A549 (cell line): ENCODE results near the gene TNRC6B.

Source experiments
- TF ChIP-seq, protein P1 (sequence below): fragments of >200 bp; sonication (Bioruptor Twin); formaldehyde crosslinking; IDR thresholded peaks from 3 replicates; pipeline ENCODE4 v1.5.1; 2016
- TF ChIP-seq, protein P2 (sequence below): IDR thresholded peaks from 2 replicates; pipeline ENCODE4 v1.6.1; 2012
- TF ChIP-seq, protein P3 (sequence below): fragments of >200 bp; sonication (Bioruptor Twin); formaldehyde crosslinking; IDR thresholded peaks from 3 replicates; pipeline ENCODE4 v1.6.1; 2016

DNA sequence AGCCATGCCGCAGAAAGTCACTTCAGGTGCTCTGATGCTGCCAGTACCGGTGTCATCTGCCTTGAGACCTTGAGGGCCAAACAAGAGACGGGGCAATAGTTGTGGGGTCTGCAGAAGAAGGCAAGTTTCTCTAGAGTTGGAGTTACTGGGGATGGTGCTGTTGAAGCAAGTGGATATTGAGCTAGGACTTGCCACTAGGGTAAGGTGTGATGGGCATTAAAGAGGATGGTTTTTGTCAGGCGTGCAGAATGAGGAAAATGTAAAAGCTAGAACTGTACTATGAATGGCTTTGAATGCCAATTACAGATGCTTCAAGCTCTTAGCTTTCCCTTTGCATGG is 61.6 kb downstream of the TNRC6B start:
- TF ChIP-seq, protein P1, sequence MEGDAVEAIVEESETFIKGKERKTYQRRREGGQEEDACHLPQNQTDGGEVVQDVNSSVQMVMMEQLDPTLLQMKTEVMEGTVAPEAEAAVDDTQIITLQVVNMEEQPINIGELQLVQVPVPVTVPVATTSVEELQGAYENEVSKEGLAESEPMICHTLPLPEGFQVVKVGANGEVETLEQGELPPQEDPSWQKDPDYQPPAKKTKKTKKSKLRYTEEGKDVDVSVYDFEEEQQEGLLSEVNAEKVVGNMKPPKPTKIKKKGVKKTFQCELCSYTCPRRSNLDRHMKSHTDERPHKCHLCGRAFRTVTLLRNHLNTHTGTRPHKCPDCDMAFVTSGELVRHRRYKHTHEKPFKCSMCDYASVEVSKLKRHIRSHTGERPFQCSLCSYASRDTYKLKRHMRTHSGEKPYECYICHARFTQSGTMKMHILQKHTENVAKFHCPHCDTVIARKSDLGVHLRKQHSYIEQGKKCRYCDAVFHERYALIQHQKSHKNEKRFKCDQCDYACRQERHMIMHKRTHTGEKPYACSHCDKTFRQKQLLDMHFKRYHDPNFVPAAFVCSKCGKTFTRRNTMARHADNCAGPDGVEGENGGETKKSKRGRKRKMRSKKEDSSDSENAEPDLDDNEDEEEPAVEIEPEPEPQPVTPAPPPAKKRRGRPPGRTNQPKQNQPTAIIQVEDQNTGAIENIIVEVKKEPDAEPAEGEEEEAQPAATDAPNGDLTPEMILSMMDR = no peak
- TF ChIP-seq, protein P2, sequence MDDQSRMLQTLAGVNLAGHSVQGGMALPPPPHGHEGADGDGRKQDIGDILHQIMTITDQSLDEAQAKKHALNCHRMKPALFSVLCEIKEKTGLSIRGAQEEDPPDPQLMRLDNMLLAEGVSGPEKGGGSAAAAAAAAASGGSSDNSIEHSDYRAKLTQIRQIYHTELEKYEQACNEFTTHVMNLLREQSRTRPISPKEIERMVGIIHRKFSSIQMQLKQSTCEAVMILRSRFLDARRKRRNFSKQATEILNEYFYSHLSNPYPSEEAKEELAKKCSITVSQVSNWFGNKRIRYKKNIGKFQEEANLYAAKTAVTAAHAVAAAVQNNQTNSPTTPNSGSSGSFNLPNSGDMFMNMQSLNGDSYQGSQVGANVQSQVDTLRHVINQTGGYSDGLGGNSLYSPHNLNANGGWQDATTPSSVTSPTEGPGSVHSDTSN = no peak
- TF ChIP-seq, protein P3, sequence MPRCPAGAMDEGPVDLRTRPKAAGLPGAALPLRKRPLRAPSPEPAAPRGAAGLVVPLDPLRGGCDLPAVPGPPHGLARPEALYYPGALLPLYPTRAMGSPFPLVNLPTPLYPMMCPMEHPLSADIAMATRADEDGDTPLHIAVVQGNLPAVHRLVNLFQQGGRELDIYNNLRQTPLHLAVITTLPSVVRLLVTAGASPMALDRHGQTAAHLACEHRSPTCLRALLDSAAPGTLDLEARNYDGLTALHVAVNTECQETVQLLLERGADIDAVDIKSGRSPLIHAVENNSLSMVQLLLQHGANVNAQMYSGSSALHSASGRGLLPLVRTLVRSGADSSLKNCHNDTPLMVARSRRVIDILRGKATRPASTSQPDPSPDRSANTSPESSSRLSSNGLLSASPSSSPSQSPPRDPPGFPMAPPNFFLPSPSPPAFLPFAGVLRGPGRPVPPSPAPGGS = no peak
